Measurements from ENCODE around the gene SORCS1.

DNA sequence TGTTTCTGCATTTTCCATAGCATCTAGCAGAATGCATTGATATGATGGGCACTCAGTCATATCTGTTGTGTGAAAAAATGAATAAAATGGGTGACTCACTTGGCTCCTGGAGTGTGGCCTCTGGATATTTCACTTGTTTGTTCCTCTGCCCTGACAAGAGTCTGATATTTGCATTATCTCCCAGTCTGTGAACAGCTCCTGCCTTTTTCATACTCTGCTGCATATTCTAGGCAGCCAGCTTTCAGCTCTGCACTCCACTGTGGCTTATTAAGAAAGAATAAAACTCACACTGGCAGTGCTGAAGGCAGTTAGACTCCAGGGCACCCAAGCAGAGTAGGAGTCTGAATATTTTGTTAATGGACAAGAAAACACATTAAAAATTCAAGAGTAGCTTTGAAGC lies 623.9 kb downstream of the SORCS1 start:
- TF ChIP-seq, protein P1, sequence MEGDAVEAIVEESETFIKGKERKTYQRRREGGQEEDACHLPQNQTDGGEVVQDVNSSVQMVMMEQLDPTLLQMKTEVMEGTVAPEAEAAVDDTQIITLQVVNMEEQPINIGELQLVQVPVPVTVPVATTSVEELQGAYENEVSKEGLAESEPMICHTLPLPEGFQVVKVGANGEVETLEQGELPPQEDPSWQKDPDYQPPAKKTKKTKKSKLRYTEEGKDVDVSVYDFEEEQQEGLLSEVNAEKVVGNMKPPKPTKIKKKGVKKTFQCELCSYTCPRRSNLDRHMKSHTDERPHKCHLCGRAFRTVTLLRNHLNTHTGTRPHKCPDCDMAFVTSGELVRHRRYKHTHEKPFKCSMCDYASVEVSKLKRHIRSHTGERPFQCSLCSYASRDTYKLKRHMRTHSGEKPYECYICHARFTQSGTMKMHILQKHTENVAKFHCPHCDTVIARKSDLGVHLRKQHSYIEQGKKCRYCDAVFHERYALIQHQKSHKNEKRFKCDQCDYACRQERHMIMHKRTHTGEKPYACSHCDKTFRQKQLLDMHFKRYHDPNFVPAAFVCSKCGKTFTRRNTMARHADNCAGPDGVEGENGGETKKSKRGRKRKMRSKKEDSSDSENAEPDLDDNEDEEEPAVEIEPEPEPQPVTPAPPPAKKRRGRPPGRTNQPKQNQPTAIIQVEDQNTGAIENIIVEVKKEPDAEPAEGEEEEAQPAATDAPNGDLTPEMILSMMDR (IDR thresholded peaks at IDR 0.05): no peak
- no peak for TF ChIP-seq EZH2 (IDR thresholded peaks at IDR 0.05; ENCODE audit: borderline replicate concordance, insufficient read depth, low read depth, low read length, poor library complexity, severe bottlenecking)
